Measurements from ENCODE around the gene HSPBAP1.

Gene HSPBAP1
- 21.5 to 43.3 reads per million in 2 donors for total RNA-seq

GRCh38 chr3:122793568-122794416 is at the start of gene HSPBAP1:
HSPBAP1 (minus strand) TSS chr3:122793831; CDS start chr3:122793680, 151 bp downstream.
- no peak for DNase-seq

GRCh38 chr3:122835590-122835989 is 42.0 kb upstream of the HSPBAP1 start:
- DNase-seq, result no peak

GRCh38 chr3:122828281-122828680 is 34.6 kb upstream of the HSPBAP1 start:
- DNase-seq, result no peak

- DNase-seq, result no peak
These were observed 32.6 kb upstream of the HSPBAP1 start for GRCh38 chr3:122826278-122826677.

- DNase-seq, result no peak
These were observed 31.8 kb upstream of the HSPBAP1 start for GRCh38 chr3:122825460-122825859.

GRCh38 chr3:122824465-122825381 is 31.1 kb upstream of the HSPBAP1 start:
- DNase-seq, result no peak

- no peak for DNase-seq
These were observed 23.0 kb upstream of the HSPBAP1 start for GRCh38 chr3:122816587-122816986.

- DNase-seq, result no peak
These were observed 17.1 kb upstream of the HSPBAP1 start for GRCh38 chr3:122810734-122811133.

GRCh38 chr3:122803977-122804376 is 10.3 kb upstream of the HSPBAP1 start:
- DNase-seq, result no peak

GRCh38 chr3:122802323-122802722 is 8.7 kb upstream of the HSPBAP1 start:
- no peak for DNase-seq

GRCh38 chr3:122800706-122801237 is 7.1 kb upstream of the HSPBAP1 start:
- DNase-seq, result no peak

- no peak for DNase-seq
These were observed 6.4 kb upstream of the HSPBAP1 start for GRCh38 chr3:122800031-122800430.

- DNase-seq, result no peak
These were observed 5.7 kb upstream of the HSPBAP1 start for GRCh38 chr3:122799322-122799721.

GRCh38 chr3:122797291-122797690 is 3.7 kb upstream of the HSPBAP1 start:
- DNase-seq, result no peak

GRCh38 chr3:122795674-122796195 is 2.1 kb upstream of the HSPBAP1 start:
- DNase-seq, result no peak

- DNase-seq, result no peak
These were observed 1.4 kb upstream of the HSPBAP1 start, which contains the start of gene SLC49A4 for GRCh38 chr3:122794779-122795673. SLC49A4 (plus strand) TSS chr3:122795069; CDS start chr3:122795193, 124 bp downstream.

- DNase-seq, result no peak
These were observed 800 bp upstream of the HSPBAP1 start for GRCh38 chr3:122794483-122794778.

- DNase-seq, result no peak
These were observed 3.9 kb downstream of the HSPBAP1 start for GRCh38 chr3:122789585-122790273.

- no peak for DNase-seq
These were observed 5.8 kb downstream of the HSPBAP1 start for GRCh38 chr3:122787872-122788271.

GRCh38 chr3:122786066-122786465 is 7.6 kb downstream of the HSPBAP1 start:
- DNase-seq, result no peak

GRCh38 chr3:122785231-122785630 is 8.4 kb downstream of the HSPBAP1 start:
- DNase-seq, result no peak

All from activated gamma-delta T cell (primary cell).